Activated CD4-positive, alpha-beta memory T cell treated with anti-CD3 and anti-CD28 coated beads, Interleukin-2, amount 10 ng/mL, durations not matched to agents 7 days and 5 days (primary cell): ENCODE measurements around the gene EFCAB6. TPM values are rescaled to one million over a fixed set of nuclear protein-coding genes. Genes with fewer than 3 reads are reported as not detected.

ENCODE experiments used
- total RNA-seq, 2 experiments: library from RNA; stranded (reverse); gene quantifications; one replicate each; pipeline ENCODE4 v1.2.3, GENCODE V29; 2021

Gene EFCAB6
- total RNA-seq, 2 experiments from 2014 or later = 0.18 TPM; not detected in 1

Other genes starting within 250 kb of the EFCAB6 start
- gene SULT4A1, start 50.2 kb upstream of the EFCAB6 start, total RNA-seq = not detected
- gene PNPLA5, start 79.7 kb upstream of the EFCAB6 start, total RNA-seq = not detected
- under 1 TPM in 1 of 2 experiments, not detected in 1; 0.08 TPM for gene PNPLA3, start 111.5 kb upstream of the EFCAB6 start, total RNA-seq
- 10 to 100 TPM; 41.9 to 42.4 TPM for gene SAMM50, start 143.1 kb upstream of the EFCAB6 start, total RNA-seq
- gene PARVB, start 212.0 kb upstream of the EFCAB6 start, total RNA-seq = 10 to 100 TPM; 41.5 to 42.0 TPM